NCI-H1048 (cell line): ENCODE data around the gene CHD3.
"Not testable (repeated sequence)": the region's sequence is repeated elsewhere in the genome, so short reads cannot be mapped to it uniquely, and the experiment has no call there.

ENCODE experiments used
- DNase-seq: peaks from one replicate; lab custom pipeline; 2025; lab: John Stamatoyannopoulos, UW

CHD3 gene

GRCh38 chr17:7931709-7932482 lies 43.3 kb downstream of the CHD3 start, which contains the start of the genes CNTROB and TRAPPC1:
Gene CNTROB (plus strand): TSS chr17:7932206. CDS start chr17:7933080, 874 bp downstream.
Gene TRAPPC1 (minus strand): TSS chr17:7931946. CDS start chr17:7931829, 117 bp downstream.
- DNase-seq = peak; percentile 97

DNA sequence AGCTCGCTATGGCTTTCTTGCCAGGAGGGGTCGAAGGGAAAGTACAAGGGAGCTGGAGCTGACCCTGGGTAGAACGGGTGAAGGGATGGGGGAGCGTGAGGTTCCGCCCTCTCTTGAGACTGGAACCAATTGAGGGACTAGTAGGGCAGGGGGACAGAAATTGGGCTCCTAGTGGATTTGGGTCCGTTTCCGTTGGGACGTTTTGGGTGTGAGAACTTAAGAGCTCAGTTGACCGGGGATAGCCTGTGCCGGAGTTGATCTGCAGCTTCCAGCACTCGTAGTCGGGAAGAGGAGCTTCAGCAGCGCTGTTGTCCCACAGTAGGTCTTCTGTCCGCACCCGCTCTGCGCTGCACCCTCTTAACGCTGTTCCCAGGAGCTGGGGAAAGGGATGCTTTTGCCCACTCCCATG lies 43.9 kb downstream of the CHD3 start:
- DNase-seq = no peak

GRCh38 chr17:7932949-7933348 lies 44.4 kb downstream of the CHD3 start:
- DNase-seq = no peak

- DNase-seq = no peak
Measured at GRCh38 chr17:7935859-7936258, 47.3 kb downstream of the CHD3 start.

GRCh38 chr17:7940034-7940433 lies 51.4 kb downstream of the CHD3 start:
- DNase-seq = no peak

DNA sequence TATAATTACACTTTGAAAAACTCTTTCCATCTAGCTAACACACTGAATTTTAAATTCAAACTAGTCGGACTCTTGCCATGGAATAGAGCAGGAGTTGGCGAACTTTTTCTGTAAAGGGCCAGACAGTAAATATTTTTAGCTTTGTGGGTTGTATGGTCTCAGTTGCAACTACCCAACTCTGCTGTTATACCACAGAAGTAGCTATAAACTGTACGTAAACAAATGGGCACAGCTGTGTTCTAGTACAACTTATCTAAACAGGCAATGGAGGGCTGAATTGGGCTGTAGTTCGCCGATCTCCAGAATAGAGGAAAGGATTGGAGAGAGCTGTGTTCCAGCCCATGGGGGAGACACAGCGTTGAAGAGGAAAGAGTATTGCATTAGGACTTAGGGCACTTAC lies 52.2 kb downstream of the CHD3 start:
- no peak for DNase-seq

GRCh38 chr17:7943291-7943690 lies 54.7 kb downstream of the CHD3 start:
- DNase-seq = no peak

DNA sequence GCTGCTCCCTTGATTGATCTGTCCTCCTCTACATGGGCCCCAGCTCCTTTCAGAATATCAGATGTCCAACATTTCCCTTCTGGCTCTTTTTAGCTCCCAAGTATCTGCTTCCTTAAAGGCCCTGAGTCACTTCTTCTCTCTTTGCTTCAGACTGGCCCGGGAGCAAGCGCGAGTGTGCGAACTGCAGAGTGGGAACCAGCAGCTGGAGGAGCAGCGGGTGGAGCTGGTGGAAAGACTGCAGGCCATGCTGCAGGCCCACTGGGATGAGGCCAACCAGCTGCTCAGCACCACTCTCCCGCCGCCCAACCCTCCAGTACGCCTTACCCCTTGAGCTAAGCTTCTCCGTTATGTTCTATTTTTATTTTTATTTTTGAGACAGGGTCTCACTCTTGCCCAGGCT lies 55.7 kb downstream of the CHD3 start:
- DNase-seq = no peak

DNA sequence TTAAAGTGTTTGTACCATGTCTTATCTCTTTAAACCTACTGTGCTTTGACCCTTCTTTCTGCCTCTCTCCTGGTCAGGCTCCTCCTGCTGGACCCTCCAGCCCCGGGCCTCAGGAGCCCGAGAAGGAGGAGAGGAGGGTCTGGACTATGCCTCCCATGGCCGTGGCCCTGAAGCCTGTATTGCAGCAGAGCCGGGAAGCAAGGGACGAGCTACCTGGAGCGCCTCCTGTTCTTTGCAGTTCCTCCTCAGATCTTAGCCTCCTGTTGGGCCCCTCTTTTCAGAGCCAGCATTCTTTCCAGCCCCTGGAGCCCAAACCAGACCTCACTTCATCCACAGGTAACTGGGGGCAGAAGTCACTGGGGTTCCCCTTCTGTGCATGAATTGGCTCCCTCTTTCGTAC lies 57.1 kb downstream of the CHD3 start:
- no peak for DNase-seq

DNA sequence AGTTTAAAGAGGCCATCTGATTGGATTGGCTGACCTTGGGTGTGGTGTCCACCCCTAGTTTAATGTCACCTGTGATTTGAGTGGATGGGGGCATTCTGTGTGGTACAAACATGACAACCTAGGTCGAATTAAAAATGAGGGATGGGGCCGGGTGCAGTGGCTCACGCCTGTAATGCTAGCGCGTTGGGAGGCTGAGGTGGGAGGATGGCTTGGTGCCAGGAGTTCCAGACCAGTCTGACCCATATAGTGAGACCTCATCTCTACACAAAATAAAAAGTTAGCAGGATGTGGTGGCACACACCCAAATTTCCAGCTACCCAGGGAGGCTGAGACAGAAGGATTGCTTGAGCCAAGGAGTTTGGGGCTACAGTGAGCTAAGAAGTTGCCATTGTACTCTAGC lies 57.9 kb downstream of the CHD3 start:
- DNase-seq = no peak

DNA sequence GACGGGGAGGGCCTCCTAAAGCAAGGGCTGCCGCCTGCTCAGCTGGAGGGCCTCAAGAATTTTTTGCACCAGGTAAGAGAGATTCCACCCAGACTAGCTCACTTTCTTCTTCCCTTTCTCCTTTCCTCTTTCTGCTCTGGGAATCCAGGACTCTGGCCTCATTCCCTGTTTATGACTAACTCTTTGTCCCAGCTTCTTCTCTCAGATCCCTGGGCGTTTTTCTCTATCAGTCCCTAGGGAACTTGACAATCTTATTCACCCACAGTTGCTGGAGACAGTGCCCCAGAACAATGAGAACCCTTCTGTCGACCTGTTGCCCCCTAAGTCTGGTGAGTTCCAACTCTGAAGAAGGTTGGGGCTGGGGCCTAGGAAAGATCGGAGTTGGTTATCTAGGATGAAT lies 59.1 kb downstream of the CHD3 start:
- DNase-seq = no peak

- no peak for DNase-seq
Measured at GRCh38 chr17:7950578-7950977, 62.0 kb downstream of the CHD3 start.

- DNase-seq = no peak
Measured at GRCh38 chr17:7951143-7951792, 62.7 kb downstream of the CHD3 start.

DNA sequence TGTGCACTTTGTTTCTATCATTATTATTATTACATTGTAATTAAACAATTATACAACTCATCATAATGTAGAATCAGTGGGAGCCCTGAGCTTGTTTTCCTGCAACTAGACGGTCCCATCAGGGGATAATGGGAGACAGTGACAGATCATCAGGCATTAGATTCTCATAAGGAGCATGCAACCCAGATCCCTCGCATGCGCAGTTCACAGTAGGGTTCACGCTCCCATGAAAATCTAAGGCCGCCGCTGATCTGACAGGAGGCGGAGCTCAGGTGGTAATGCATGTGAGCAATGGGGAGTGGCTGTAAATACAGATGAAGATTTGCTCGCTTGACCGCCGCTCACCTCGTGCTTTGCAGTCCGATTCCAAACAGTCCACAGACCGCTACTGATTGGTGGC lies 64.7 kb downstream of the CHD3 start:
- not testable (repeated sequence) for DNase-seq

DNA sequence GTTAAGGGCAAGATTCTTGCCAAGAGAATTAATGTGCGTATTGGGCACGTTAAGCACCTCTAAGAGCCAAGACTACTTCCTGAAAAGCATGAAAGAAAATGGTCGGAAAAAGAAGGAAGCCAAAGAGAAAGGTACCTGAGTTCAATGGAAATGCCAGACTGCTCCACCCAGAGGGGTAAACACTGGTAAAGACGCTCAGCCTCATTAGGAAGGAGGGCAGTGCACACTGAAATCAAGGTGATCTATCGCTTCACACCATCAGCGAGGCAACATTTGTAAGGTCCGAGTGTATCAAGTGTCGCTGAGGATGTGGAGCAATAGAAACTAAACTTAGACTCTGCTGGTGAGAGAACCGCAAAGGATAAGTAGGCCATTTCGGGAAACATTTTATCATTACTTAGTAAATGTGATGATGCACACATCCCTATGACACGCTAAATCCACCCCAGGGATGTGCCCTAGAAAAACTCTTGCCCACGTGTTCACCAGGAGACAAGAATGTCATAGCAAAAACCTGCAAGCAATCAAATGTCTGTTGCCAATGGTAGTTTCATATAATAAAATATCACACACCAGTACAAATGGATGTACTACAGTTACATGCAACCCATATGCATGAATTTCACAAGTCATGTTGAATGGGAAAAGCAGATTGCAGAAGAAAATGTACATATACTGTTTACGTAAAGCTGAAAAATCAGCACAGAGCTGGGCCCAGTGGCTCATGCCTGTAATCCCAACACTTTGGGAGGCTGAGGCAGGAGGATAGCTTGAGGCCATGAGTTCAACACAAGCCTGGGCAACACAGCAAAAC lies 67.0 kb downstream of the CHD3 start:
- DNase-seq = no peak

GRCh38 chr17:7956228-7956965 lies 67.8 kb downstream of the CHD3 start:
- DNase-seq = no peak

- no peak for DNase-seq
Measured at GRCh38 chr17:7959503-7960253, 71.1 kb downstream of the CHD3 start.

DNA sequence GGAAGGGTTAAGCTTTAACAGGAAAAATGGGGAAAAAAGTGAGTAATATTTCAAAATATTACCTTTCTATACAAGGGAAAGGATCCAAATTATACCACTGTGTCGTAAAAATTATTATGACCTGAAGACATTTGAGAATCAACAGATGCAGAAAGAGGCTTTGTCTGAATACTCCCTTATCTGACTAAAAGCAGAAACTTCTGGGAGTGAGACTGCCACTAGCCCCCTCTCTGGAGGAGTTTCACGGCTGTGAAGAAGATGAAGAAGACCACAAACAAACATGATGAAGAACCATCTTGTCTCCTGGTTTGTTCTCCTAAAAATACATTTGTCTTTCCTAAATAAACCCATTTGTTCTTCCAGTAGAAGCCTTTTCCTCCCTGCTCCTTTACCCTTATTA lies 72.8 kb downstream of the CHD3 start:
- DNase-seq = no peak
